GM19468 (cell line): Measurements from ENCODE around the gene WDR35.

ENCODE experiments used
- ATAC-seq: cut with Tn5 transposase; IDR thresholded peaks from one replicate; pipeline ENCODE4 v1.9.1; 2021; ENCODE audit warnings: mild to moderate bottlenecking, moderate library complexity, moderate number of reproducible peaks; ENCODE audit not compliant: unreplicated experiment; ENCODE audit errors: extremely low read depth

Gene WDR35

GRCh38 chr2:19989667-19990415 is at the start of gene WDR35:
WDR35 (minus strand) TSS chr2:19990105; CDS start chr2:19990015, 90 bp downstream.
- ATAC-seq, result peak; percentile 91

DNA sequence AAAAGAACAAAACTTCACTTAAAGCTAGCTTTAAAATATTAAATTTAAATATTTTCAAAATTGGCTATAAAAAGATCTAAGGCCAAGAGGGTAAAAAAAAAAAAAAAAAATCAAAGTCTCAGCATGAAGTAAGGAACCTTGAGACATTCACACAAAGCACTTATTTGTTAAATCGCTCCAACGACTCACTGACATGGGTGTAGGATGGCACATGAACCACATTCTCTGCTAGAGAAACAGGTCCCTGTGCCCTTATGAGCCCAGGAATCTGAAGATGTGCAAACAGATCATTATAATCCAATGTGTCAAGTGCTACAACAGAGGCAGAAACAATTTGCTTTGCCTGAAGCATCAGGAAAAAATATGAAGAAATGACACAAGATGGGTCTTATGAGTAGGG is 47.8 kb upstream of the WDR35 start:
- ATAC-seq, result no peak

DNA sequence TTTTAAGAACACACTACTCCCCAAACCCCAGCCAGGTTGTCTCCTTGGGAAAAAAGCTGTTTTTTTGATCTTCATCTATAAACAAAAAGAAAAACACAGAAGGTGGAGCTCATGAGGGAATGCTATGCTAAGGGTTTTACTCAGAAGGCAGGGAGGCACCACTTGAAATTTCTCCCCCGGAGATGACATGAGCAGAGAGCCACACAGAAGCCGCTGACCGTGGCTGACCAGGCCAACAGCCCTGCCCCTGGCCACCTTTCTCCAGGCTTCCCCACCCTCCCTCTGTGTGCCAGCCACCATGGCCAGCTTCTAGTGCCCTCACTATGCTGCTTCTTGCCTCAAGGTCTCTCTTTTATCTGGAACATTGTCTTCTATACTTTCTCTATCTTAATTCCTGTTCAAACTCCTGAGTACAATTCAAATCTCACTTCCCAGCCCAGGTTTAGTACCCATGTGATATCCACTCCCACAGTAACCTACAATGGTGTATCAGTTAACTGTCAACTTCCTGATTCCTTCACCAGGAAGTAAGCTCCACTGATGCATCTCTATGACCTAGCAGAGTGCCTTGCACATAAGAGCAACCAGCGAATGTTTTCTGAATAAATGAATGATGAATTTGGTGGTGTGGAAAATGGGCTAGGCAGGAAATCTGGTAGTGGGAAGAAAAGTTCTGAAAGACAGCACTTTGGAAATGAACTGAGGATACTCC is 46.2 kb upstream of the WDR35 start:
- ATAC-seq, result no peak

DNA sequence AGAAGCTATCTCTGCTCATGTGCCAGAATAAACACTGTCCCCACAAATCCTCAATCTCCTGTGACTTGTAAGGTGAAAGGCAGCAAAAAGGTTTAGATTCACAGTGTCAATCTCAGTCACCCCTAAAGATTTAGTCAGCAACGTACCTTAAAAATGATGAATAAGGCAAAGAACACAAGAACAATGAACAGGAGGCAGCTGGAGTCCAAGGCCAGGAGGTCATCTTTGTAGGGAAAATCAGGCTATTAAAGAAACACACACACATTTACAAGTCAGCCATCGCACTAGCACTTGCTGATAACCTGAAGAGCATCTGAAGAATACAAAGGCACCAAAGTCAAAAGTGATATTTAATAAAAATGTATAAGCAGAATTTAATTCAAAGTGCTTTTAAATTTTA is 44.9 kb upstream of the WDR35 start:
- ATAC-seq, result no peak

GRCh38 chr2:20034218-20034617 is 44.3 kb upstream of the WDR35 start:
- no peak for ATAC-seq

DNA sequence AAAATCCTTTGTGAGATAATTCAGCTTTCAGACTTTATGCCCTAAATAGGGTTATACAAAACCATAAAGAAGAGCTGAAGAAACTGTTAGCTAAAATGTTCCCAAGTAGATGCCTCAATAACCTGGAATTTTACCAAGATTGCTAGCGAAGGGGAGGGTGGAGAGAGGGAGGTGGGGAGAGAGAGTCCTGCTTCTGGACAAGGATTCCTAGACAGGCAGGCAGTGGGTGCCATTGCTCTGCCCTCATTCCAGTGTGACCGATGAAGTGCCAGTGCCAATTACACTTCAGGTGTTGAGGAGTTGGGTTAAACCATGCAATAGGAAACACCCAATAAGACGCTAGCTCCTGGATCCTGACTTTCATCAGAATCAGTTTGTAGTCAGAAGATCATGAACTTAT is 43.4 kb upstream of the WDR35 start:
- no peak for ATAC-seq

GRCh38 chr2:20030224-20030623 is 40.3 kb upstream of the WDR35 start:
- ATAC-seq, result no peak

GRCh38 chr2:20027705-20028434 is 38.0 kb upstream of the WDR35 start:
- ATAC-seq, result no peak

GRCh38 chr2:20027260-20027677 is 37.4 kb upstream of the WDR35 start:
- no peak for ATAC-seq

- ATAC-seq, result no peak
These were observed 35.3 kb upstream of the WDR35 start for GRCh38 chr2:20025065-20025786.

DNA sequence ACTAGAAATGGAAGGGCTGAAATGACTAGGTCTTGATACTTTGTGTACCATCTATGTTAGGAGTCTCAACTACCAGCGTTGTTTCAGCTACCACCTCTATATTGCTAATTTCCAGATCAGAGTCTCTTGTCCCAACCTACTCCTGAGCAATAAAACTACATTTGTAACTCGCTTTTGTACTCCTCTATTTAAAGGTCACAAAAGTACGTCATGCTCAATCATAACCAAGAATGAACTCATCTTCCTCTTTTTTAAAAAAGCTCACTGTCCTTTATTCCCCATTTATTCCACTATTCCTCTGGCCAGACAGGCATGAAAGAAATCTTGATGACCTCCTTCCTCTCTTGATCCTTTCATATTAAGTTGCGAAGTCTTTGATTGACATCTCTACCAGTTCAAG is 33.8 kb upstream of the WDR35 start:
- no peak for ATAC-seq

DNA sequence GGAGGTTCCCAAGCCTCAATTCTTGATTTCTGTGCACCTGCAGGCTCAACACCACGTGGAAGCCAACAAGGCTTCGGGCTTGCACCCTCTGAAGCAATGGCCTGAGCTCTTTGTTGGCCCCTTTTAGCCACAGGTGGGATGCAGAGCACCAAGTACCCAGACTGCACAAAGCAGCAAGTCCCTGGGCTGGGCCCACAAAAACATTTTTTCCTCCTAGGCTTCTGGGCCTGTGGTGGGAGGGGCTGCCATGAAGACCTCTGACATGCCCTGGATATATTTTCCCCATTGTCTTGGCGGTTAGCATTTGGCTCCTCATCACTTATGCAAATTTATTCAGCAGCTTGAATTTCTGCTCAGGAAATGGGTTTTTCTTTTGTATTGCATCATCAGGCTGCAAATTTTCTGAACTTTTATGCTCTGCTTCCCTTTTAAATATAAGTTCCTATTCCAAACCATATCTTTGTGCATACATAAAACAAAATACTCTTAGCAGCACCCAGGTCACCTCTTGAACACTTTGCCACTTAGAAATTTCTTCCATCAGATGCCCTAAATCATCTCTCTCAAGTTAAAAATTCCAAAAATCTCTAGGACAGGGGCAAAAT is 31.6 kb upstream of the WDR35 start:
- no peak for ATAC-seq

DNA sequence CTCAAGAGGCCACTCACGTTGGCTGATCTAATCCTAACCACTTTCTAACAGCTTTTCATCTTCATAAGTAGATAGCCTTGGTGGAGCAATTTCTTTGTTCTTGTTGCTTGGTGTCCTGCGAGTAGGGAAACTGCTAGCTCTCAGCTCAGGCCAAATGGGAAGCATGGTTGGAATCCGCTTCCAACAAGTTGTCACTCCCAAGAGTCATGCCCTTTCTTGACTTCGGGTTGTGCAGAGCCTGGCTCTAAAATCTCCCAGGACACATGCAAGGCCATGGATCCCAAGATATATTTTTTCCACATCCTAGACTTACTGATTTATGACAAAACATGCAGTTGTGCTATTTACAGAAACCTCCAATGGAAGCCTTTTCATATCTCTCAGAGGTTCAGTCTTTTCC is 29.8 kb upstream of the WDR35 start:
- ATAC-seq, result no peak

DNA sequence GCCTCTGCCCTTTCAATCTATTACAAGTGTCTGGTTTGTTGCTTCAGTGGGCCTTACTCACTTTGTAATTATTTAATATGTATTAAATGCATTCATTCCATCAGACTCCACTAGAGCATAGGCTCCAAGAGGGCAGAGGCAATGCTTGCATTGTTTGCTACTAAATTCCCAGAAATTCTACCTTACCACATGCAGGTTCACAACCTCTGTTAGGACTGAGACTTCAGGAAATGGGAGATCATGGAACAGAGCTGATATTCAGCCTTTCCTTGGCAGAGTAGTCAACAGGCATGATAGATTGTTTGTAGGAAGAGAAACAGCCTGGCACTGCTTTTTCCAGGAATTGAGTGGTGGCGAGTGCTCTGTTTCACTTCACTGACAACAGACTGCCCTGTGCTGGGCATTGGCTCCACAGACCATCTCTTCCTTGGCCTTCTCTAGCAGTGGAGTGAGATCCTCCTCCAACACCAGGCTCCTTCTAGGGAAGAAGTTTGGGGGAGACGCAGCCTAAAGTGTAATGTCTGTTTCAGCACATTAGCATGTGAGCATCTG is 28.8 kb upstream of the WDR35 start:
- ATAC-seq, result no peak

- no peak for ATAC-seq
These were observed 26.4 kb upstream of the WDR35 start for GRCh38 chr2:20016346-20016745.

- ATAC-seq, result no peak
These were observed 25.7 kb upstream of the WDR35 start for GRCh38 chr2:20015482-20016083.

GRCh38 chr2:20013126-20013849 is 23.4 kb upstream of the WDR35 start:
- ATAC-seq, result no peak

DNA sequence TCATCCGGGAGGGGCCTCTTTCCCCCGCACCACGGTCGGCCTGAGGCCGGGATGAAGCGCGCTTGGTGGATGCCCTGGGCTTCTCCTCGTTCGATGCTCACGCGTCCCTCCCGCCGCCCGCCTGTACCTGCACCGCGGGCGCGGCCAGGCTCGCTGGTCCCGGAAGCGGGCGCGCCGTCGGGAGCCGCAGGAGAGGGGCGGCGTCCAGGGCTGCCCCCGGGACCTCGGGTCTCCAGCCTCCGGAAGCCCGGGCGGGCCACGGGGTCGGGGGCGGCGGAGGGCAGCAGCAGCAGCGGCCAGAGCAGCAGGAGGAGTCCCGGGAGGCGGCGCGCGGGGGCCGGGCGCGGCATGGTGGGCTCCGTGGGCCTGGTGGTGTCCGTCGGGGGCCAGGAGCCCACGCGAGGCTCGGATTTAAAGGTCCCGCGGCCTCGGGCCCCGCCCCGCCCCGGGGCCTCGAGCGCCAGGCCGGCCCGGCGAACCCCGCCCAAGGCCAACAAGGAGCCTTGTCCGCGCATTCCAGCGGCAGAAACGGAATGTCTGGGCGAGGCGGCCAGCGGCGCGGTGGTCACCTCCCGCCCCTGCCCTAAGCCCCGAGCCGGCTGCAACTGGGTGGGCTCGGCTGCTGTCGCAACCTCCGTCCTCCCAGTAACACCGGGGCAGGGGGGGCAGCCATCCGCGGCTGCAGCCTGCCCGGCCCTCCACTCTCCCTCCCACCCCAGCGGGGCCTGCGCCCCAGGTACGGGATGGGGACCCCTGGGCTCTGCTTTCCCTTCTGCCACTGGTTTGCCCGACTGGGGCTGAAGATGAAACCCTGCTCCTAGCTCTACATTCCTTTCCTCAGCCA is 22.6 kb upstream of the WDR35 start, which contains the start of gene MATN3:
MATN3 (minus strand) TSS at position 387 of the 844 bp plus-strand sequence; CDS start at position 350, 37 bp downstream.
- no peak for ATAC-seq
